GM08714 (cell line): Measurements from ENCODE around the gene BORCS5.

ENCODE experiments used
- H3K4me3 ChIP-seq: fragments of 200-500 bp; sonication (Bioruptor generic); 2 replicates; pipeline ENCODE4 v1.5.1; 2014; ENCODE audit warnings: mild to moderate bottlenecking, low read length, inconsistent platforms
- ZNF274 ChIP-seq: IDR thresholded peaks from 2 replicates; pipeline ENCODE4 v1.6.1; 2012; ENCODE audit warnings: mild to moderate bottlenecking, low read depth, low read length

The BORCS5 gene

DNA sequence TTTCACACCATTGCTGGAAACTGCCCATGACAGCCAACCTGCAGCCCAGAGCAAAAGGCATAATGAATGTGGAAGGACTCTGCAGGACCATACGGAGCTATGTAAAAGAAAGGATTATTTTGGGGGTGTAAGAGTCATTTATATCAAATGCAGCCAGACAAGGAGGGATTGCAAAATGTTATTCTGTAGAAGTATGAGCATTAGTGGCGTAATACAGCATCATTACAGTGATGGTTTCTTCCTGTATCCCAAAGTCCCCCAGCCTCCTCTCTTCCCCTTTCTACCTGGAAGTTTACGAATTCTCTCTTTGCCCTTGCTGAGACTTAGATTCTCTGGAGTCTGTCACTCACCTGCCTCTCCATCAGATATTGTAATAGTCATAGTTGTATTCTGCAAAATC is 89.9 kb downstream of the BORCS5 start:
- no peak overlapping the region for H3K4me3 ChIP-seq
- TF ChIP-seq ZNF274: no peak

- no peak overlapping the region for H3K4me3 ChIP-seq
- TF ChIP-seq ZNF274: no peak
Measured at GRCh38 chr12:12447236-12447635, 90.4 kb downstream of the BORCS5 start.

DNA sequence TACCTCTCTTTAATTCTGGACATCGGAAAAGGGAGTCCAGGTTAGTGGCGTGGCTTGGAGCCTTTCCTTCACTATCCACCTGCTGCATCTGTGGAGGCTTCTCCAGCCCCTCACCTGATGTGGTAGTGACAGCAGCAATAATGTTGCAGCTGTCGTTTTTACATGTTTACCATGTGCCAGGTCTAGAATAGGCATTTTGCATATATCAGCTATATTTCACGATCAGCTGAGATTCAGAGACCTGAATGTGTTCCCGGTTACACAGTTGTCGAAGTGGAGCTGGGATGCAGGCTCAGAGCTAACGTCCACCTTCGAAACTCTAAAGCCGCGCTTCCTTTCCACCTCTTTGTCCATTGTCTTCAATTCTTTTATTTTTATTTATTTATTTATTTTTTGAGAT is 91.0 kb downstream of the BORCS5 start:
- no peak for TF ChIP-seq ZNF274

DNA sequence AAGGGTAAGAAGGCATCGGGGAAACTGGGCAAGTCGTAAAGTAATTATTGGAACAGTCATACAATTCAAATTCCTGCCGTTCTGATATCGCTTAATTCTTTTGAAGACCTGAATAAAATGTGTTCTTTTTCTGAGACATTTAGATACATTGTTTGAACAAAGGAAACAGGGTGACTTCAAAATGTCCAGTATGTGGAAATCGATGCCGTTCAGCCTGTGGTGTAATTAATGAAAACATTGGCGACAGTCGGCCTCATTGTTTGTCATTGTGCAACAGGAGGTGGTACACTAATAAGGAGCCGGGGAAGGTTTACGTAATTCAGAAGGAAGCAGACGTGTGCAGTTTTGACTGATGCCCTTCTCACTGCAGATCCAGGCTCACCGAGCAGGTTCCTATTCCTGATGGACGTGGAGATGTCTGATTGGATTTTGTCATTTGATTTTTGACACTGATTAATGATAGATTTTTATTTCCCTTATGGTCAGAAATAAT is 92.7 kb downstream of the BORCS5 start:
- no peak overlapping the region for H3K4me3 ChIP-seq
- TF ChIP-seq ZNF274: no peak

More for the DNA sequence above, 91.0 kb downstream of the BORCS5 start:
- H3K4me3 ChIP-seq: no peak overlapping the region

GRCh38 chr12:12450043-12450471 is 93.2 kb downstream of the BORCS5 start:
- H3K4me3 ChIP-seq: no peak overlapping the region
- TF ChIP-seq ZNF274: no peak

- TF ChIP-seq ZNF274: no peak
Measured at GRCh38 chr12:12451098-12451497, 94.2 kb downstream of the BORCS5 start.

GRCh38 chr12:12452326-12452902 is 95.5 kb downstream of the BORCS5 start:
- TF ChIP-seq ZNF274: no peak

More at GRCh38 chr12:12451098-12451497, 94.2 kb downstream of the BORCS5 start:
- H3K4me3 ChIP-seq: no peak overlapping the region

GRCh38 chr12:12453635-12454034 is 96.8 kb downstream of the BORCS5 start:
- no peak for TF ChIP-seq ZNF274
- no peak overlapping the region for H3K4me3 ChIP-seq

More at GRCh38 chr12:12452326-12452902, 95.5 kb downstream of the BORCS5 start:
- H3K4me3 ChIP-seq: no peak overlapping the region

DNA sequence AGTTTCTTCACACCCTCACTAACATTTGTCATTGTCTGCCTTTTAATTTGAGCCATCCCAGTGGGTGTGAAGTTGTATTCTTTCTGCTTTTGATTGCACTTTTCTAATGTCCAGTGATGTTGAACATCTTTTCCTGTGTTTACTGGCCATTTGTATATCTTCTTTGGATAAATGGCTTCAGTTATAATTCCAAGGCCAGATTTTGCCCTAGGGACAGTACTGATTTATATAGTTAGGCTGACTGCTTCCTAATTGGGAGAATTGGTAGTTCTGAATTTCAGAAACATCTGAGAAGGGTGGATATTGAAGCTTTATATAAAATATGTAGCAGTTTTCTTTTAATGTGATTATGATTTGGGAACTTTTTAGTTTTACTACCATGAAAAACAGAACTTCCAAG is 97.4 kb downstream of the BORCS5 start:
- TF ChIP-seq ZNF274: no peak
- no peak overlapping the region for H3K4me3 ChIP-seq

DNA sequence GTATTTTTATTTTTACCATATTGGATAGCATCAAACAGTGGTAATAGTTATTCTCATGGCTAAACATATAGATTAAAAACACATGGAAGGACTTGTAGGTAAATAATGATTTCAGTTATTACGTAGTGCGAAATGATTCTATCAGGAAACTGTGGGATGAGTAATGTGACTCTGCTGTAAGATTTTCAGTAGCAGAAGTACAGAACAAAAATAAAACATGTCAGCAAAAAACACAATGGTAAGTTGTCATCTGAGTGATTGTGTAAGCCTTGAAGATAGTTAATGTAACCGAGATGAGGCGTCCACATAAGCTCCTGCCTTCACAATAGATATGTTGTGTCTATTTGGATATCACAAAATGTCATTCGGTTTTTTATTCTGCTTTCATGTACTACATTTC is 99.8 kb downstream of the BORCS5 start:
- no peak overlapping the region for H3K4me3 ChIP-seq
- TF ChIP-seq ZNF274: no peak

- no peak overlapping the region for H3K4me3 ChIP-seq
- TF ChIP-seq ZNF274: no peak
Measured at GRCh38 chr12:12460935-12461922, 104.4 kb downstream of the BORCS5 start.

- TF ChIP-seq ZNF274: no peak
- no peak overlapping the region for H3K4me3 ChIP-seq
Measured at GRCh38 chr12:12461923-12462315, 105.0 kb downstream of the BORCS5 start.

- TF ChIP-seq ZNF274: no peak
- H3K4me3 ChIP-seq: no peak overlapping the region
Measured at GRCh38 chr12:12465522-12465921, 108.6 kb downstream of the BORCS5 start.

DNA sequence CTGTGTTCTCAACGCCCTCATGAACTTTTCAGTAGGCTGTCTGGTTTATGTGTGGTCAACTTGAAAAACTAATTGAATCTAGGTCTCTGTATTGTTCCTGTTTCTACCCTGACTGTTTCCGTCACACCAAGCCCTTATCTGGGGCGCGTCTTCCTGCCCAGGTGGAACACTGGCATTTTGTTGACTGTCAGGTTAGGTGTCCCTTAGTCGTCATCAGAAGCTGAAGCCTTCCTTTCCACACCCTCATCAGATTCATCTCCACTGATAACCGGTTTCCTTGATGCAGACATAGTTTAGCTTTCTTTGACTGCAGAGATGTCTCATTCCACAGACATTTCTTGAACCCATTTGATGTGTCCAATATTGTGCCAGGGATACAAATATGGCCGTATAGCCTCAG is 109.3 kb downstream of the BORCS5 start:
- H3K4me3 ChIP-seq: no peak overlapping the region
- TF ChIP-seq ZNF274: no peak

DNA sequence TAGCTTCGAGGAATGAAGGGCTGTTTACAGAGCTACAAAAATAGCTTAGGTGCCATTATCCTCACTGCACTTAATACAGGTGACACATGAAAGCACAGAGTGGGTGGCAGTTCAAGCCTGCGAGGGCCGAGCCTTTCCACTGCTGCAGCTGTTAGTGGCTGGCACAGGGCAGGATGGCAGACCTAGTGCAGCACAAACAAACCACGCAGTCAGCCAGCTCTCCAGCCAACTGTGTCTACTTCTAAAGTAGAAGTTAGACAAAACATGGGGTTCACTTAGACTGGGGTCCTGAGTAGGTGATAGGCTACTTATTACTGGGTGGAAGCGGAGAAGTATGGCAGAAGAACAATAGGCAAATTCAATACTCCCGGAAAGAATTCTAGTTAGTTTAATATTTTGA is 110.4 kb downstream of the BORCS5 start:
- TF ChIP-seq ZNF274: no peak
- H3K4me3 ChIP-seq: no peak overlapping the region
